ENCODE measurements around the gene BABAM2. TPM values are rescaled to one million over a fixed set of nuclear protein-coding genes. Genes with fewer than 3 reads are reported as not detected.
A peak's percentile ranks its signal among the peaks of the same experiment; 100 is the strongest.

Gene BABAM2
- total RNA-seq, 1 experiment from 2014 or later, result 33.1 TPM

DNA sequence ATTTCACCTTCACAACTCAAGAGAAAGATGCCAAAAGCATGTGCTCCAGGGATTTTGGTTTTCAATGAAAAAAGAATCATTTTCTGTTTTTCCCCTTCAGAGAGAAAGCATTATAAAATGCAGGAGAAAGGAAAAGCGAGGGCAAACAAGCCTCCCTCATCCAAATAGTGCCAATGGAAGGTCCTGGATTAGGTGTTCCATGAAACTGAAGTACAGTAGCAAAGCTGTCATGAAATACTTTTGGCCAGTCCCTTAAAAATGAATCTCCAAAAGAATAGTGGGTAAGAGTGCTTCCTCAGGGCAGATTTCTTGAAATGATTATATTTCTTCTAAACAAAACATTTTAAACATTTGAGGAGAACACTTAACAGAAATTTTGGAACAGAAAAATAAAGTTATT lies 320.0 kb downstream of the BABAM2 start:
- no peak for DNase-seq
- H3K4me3 ChIP-seq, result no peak overlapping the region
- H3K9me3 ChIP-seq, result no peaks in the 10 kb centered on the region; the same call in 1 of the 2 replicates
- H3K27me3 ChIP-seq, result no peaks in the 10 kb centered on the region
- no peaks in the 10 kb centered on the region for H3K36me3 ChIP-seq

DNA sequence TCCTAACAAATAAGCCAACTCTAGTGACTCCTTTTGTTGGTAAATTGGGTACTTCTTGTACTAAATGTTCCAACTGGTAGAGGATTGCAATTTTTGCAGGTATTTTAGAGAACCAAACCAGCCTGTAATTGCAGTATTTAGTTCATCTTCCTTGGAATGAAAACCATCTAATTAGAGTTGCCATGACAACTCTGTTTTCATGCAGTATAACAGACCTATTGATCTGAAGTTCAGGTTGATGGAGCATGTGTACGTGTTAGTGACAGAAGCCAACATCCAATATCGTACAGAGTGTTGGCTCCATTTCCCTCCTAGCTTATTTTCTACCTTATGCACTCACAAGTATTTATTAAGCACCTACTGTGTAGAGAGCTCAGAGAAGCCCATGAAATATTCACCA lies 325.8 kb downstream of the BABAM2 start:
- H3K4me3 ChIP-seq, result no peak overlapping the region
- H3K27me3 ChIP-seq, result no peaks in the 10 kb centered on the region
- no peak for DNase-seq
- H3K9me3 ChIP-seq, result no peaks in the 10 kb centered on the region
- H3K36me3 ChIP-seq, result no peaks in the 10 kb centered on the region

DNA sequence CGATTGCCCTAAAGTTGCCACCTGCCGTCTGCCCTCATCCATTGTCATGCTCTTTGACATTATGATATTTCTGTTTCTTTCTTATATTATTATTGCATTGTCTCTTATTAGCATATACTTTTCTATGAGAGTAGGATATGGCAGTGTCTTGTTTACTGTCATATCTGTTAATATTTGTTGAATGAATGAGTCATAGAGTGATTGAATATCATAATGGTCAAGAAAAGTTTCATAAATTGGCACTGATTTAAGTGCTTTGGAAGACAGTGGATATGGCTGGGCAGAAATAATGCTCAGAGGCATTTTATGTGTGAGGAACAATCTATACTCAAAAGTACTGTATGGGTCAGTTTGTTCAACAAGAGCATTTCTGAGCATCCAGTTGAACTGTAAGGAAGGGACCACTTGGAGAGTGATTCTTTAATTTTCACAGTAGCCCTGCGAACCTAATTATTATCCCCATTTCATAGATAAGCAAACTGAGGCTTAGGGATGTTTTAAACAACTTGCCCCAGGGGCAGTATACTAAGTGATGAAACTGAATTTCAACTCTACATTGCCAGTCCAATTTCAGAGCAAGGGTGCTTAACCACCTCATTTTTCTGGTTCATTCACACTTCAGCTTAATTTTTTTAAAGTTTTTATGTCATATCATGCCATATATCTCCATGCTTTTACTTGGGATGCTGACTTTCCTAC lies 326.7 kb downstream of the BABAM2 start:
- Histone ChIP-seq H3K27me3 (no peaks in the 10 kb centered on the region), H3K4me3 (no peak overlapping the region), H3K9me3 (no peaks in the 10 kb centered on the region), H3K36me3 (no peaks in the 10 kb centered on the region)
- DNase-seq, result no peak

DNA sequence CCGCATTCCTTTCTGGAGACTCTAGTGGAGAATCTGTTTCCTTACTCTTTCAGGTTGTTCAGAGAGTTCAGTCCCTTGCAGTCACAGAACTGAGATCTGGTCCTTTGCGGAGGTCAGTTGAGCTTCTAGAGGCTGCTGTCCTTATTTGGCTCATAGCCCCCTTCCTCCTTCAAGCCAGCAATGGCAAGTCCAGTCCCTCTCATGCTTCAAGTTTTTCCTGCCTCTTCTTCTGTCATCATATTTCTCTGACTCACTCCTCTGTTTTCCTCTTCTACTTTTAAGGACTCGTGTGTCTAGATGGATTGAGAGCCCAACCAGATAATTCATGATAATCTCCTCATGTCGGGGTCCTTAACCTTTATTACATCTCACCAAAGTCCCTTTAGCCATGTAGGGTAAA lies 328.6 kb downstream of the BABAM2 start:
- Histone ChIP-seq H3K27me3 (no peaks in the 10 kb centered on the region), H3K4me3 (no peak overlapping the region), H3K36me3 (no peaks in the 10 kb centered on the region), H3K9me3 (no peaks in the 10 kb centered on the region)
- DNase-seq, result no peak

DNA sequence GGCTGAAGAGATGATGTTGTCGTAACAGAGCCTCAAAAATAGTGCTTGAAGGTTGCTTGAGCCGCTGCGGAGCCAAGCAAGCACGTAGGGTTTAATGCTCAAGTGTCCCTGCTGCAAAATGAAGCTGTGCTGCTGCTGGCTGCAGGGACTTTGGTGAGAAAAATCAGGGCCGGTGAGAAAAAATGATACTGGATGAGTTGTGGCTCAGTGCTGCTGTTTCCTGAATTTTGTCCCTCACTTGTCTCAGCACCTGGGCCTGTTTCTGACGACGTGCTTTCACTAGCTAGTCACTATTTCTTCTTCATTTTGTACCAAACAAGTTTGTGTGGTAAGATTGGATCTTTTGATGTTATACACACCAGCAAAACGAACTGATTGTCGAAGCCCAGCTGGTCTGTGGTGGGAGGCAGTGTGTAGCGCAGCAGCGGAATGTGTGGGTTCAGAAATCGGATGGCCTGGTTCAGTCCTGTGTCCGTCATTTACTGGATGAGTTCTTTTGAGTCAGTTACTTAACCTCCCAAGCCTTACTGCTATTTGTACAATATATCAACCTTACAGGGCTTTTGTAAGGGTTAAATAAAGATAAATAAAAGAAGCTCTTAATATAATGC lies 329.3 kb downstream of the BABAM2 start:
- DNase-seq, result no peak

DNA sequence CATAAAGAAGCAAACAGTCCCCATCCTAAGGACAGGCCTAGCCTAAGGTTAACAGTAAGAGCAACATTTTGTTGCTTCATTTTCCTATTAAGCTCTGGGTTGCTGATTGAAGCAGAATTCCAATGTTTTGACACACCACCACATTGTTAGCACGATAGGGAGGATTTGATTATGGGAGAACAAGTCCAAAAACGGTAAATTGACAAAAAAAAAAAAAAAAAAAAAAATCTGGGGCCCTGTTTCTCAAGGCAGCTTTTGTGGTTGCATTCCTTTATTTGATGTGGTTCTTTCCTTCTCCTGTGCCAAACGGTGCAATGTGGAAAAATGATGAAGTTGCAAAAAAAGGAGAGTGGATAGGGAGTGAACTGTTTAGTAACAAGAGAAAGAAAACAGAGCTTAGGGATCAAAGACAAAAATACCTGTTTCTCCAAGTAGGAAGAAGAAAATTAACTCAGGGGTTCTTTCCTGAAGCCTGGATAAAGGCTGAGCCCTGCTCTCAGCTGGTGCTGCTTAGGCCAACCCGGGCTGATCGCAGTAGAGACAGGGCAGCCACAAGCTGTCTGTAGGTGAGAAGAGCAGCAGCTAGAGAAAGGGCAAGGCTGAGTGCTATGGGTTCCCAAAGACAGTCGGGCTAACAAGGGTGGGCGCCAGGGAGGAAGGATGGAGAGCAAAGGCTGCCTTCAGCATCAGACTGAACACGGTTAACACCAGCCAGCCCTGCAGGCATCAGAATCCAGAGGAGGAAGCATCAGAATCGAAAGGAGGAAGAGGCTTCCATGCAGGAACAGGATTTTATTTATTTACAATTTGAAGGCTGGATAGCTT lies 334.3 kb downstream of the BABAM2 start:
- Histone ChIP-seq H3K9me3 (no peaks in the 10 kb centered on the region), H3K27me3 (no peaks in the 10 kb centered on the region), H3K36me3 (no peaks in the 10 kb centered on the region; the same call in 1 of the 2 replicates), H3K4me3 (no peak overlapping the region; the same call in 1 of the 2 replicates)
- peak; percentile 24 for DNase-seq

More for the DNA sequence above, 329.3 kb downstream of the BABAM2 start:
- Histone ChIP-seq H3K9me3 (no peaks in the 10 kb centered on the region), H3K27me3 (no peaks in the 10 kb centered on the region), H3K36me3 (no peaks in the 10 kb centered on the region), H3K4me3 (no peak overlapping the region)

DNA sequence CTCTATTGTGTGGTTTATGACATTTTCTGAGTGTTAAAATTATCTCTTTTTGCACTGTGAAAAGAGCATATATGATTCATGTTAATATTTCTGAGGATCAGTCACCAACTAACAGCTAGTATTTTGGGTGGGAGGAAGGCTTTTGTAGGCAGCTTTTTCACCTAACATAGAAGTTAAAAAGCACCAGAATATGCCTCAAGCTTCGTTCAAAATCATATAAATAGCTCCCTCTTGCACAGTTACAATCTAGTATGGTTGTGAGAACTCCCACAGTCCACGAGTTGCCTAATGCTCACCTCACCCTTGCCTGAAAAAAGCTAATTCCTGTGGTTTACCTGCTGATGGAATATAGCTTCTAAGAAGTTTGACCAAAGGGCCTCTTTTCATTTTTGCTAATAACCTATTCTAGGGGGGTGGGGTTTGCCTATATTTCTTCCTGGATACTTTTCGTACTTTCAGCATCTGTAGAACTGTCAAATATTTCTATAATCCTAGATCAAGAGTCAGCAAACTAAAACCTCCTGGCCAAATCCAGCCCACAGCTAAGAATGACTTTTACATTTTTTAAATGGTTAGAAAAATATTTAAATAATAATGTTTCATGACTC lies 335.0 kb downstream of the BABAM2 start:
- Histone ChIP-seq H3K9me3 (no peaks in the 10 kb centered on the region), H3K27me3 (no peaks in the 10 kb centered on the region), H3K36me3 (no peaks in the 10 kb centered on the region; the same call in 1 of the 2 replicates), H3K4me3 (no peak overlapping the region)
- DNase-seq, result no peak

DNA sequence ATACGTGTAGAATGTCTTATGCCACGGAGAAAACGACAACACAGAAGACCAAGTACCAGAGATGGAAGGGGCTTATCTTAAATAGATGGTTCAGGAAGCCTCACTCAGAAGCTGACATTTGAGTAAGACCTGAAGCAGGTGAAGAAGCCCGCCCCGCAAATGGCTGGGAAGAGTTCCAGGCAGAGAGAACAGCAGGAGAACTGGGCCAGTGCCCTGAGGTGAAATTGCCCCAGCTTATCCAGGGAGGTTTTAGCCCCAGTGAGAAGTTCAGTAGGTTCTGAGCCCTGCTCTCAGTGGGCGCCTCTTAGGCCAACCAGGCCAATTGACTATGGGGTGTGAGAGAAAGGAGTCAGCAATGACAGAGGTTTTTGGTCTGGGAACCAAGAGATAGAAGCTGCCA lies 336.0 kb downstream of the BABAM2 start:
- H3K27me3 ChIP-seq, result no peaks in the 10 kb centered on the region
- no peak for DNase-seq
- H3K36me3 ChIP-seq, result no peaks in the 10 kb centered on the region; the same call in 1 of the 2 replicates
- H3K4me3 ChIP-seq, result no peak overlapping the region
- no peaks in the 10 kb centered on the region for H3K9me3 ChIP-seq

DNA sequence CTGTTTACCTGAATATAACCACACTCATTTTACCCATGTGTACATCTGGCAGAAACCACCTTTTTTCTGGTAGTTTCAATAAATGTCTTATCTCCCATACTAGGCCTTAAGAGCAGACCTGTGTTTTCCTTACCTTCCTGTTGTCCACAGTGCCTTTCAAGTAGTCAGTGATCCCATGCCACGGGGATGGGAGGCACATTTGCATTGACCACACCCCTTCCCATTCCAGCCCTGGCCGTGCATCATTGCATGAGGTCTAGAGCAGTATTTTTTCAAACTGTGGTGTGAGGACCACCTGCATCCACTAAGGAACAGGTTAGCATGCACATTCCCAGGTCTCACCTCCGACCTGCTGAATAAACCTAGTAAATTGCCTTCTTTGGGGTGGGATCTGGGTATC lies 337.0 kb downstream of the BABAM2 start:
- no peak for DNase-seq
- H3K4me3 ChIP-seq, result no peak overlapping the region
- no peaks in the 10 kb centered on the region; the same call in 1 of the 2 replicates for H3K36me3 ChIP-seq
- H3K27me3 ChIP-seq, result no peaks in the 10 kb centered on the region
- no peaks in the 10 kb centered on the region for H3K9me3 ChIP-seq

DNA sequence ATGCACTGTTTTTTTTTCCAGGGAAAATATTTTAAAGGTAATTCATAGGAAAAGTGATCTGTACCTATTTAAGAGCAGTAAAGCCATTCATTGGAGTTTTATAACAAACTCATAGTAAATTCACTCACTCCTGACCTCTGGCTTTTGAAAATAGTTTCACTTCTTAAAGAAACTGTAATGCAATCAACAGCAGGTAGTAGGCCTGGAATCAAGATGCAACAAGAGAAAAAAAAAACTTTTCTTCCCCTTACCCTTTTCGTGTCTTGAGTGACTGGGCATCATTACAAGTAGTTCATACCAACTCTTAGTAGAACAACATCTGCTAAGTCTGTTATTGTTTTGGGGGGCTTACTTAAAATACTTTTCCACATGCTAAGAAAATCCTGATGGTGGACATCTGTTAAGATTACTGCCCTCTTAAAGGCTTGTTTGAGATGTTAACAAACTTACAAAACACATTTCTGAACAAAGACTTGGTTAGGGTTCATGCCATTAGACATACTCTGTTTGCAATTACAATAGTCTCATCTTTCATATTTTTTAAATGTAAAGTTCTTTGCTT lies 338.0 kb downstream of the BABAM2 start:
- Histone ChIP-seq H3K27me3 (no peaks in the 10 kb centered on the region), H3K4me3 (no peak overlapping the region), H3K36me3 (no peaks in the 10 kb centered on the region; the same call in 1 of the 2 replicates), H3K9me3 (no peaks in the 10 kb centered on the region)
- DNase-seq, result no peak

DNA sequence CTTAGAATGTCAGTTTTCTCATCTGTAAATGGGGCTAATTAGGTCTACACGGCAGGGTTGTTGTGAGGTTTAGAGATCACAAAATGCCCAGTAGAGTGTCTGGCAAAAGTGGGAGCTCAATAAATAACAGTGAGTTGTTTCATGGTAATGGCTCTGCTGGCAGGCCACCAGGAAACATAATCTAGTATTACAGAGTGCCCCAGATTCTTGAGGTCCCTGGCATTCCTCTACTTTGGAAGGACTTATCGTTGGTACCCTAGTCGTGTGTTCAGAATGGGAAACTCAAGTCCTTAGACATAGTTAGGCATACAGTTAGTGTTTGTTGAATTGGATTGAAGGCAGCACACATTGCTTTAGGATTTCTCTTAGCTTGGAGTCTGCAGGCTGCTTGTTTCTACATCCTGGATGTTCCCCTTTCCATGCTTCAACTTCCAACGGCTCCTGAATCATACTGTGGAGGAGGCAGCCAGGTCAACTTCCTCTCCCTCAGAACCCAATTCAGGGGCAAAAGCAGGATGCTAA lies 340.6 kb downstream of the BABAM2 start:
- no peaks in the 10 kb centered on the region for H3K27me3 ChIP-seq
- no peaks in the 10 kb centered on the region; the same call in 1 of the 2 replicates for H3K36me3 ChIP-seq
- H3K9me3 ChIP-seq, result no peaks in the 10 kb centered on the region
- no peak overlapping the region for H3K4me3 ChIP-seq
- peak; percentile 66 for DNase-seq

DNA sequence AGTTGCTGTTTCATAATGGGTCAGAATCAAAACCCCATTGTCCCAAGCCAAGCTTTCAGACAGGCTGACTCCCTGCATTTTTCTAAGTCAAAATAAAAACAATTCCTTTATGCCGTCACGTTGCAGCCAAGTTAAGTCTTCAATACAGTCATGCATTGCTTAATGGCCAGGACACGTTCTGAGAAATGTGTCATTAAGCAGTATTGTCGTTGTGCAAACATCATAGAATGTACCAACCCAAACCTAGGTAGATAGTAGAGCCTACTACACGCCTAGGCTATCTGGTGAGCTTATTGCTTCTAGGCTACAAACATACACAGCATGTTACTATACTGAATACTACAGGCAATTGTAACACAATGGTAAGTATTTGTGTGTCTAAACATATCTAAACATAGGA lies 341.8 kb downstream of the BABAM2 start:
- H3K9me3 ChIP-seq, result no peaks in the 10 kb centered on the region
- no peaks in the 10 kb centered on the region for H3K27me3 ChIP-seq
- H3K36me3 ChIP-seq, result no peaks in the 10 kb centered on the region; the same call in 1 of the 2 replicates
- DNase-seq, result no peak
- no peak overlapping the region for H3K4me3 ChIP-seq

DNA sequence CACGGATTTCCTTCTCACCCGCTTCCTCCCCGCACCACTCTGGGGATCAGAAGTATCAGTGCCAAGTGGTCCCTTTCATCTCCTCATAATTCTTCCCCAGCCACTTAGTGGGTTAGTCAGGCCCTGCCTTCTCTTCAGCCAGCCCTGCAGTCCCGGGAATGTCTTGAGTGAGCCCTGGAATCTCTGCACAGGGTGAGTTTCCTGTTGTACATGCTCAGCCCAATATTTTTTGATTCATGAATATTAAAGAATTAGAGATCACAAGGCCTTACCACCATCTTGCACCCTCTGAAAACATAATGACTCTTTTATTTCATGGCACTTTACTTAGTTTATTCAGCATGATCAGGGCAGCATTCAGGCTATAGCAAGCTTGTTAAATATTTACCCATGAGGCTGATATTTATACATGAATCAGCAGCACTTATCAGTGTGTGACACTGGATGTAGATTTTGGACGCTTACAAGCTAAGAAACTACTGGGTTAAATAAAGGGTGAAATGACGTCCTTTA lies 342.7 kb downstream of the BABAM2 start:
- no peaks in the 10 kb centered on the region for H3K9me3 ChIP-seq
- no peak overlapping the region for H3K4me3 ChIP-seq
- H3K27me3 ChIP-seq, result no peaks in the 10 kb centered on the region
- H3K36me3 ChIP-seq, result no peaks in the 10 kb centered on the region; the same call in 1 of the 2 replicates
- no peak for DNase-seq

DNA sequence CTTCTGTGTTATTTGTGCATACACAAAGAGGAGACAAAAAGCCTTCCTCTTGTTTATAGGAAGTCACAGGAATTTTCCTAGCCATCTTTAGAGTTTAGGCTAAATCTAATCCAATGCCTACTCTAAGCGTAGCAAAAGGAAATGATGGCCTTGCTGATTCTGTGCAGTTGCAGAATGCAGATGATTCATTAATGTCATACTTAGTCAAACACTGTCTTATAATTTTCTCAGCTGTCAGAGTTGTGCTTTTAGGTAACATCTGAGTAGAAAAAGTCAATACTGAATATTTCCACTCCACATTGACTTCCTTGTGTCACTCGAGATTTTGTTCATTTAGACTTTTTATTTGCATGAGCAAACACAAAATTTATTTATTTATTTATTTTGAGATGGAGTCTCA lies 344.3 kb downstream of the BABAM2 start:
- H3K4me3 ChIP-seq, result no peak overlapping the region
- DNase-seq, result no peak
- no peaks in the 10 kb centered on the region for H3K27me3 ChIP-seq
- H3K36me3 ChIP-seq, result no peaks in the 10 kb centered on the region; the same call in 1 of the 2 replicates
- no peaks in the 10 kb centered on the region for H3K9me3 ChIP-seq

DNA sequence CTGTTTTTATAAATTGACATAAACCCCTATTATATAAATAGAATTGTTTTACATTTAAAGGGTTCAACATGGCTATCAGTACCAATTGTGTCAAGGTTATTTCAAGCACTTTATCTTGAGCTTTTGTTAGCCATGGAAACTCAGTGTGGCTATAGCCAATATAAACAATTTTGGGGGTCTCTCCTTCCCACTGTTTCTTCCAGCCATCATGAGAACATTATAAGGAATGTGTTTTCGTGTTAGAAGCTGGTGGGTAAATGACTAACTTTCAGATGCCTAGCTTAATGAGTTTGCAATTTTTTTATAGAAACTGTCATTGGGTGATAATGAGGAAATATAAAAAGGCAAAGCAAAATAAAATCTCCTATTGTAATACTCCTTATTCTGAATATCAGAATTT lies 348.7 kb downstream of the BABAM2 start:
- Histone ChIP-seq H3K9me3 (no peaks in the 10 kb centered on the region), H3K27me3 (no peaks in the 10 kb centered on the region), H3K36me3 (no peaks in the 10 kb centered on the region), H3K4me3 (no peak overlapping the region)
- DNase-seq, result no peak

DNA sequence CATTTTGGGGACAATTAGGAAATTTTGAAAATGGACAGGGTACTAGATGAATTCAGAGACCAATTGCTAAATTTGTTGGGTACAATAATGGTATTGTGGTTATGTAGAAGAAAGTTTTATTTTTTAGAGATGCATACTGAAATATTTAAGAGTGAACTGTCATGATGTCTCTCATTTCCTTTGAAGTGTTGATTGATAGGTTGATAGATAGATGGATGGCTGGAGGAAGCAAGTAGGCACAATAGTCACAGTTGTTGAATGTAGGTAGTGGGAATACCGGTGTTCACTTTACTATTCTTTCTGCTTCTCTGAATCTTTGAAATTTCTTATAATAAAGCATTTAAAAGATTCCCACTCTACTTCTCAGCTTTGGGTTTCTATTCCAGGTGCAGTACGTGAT lies 350.4 kb downstream of the BABAM2 start:
- no peak for DNase-seq
- H3K27me3 ChIP-seq, result no peaks in the 10 kb centered on the region
- H3K9me3 ChIP-seq, result no peaks in the 10 kb centered on the region
- peaks cover 2% of the 10 kb centered on the region; the same call in 1 of the 2 replicates for H3K36me3 ChIP-seq
- H3K4me3 ChIP-seq, result no peak overlapping the region
